Measurements from ENCODE around the gene TLE5.

DNA sequence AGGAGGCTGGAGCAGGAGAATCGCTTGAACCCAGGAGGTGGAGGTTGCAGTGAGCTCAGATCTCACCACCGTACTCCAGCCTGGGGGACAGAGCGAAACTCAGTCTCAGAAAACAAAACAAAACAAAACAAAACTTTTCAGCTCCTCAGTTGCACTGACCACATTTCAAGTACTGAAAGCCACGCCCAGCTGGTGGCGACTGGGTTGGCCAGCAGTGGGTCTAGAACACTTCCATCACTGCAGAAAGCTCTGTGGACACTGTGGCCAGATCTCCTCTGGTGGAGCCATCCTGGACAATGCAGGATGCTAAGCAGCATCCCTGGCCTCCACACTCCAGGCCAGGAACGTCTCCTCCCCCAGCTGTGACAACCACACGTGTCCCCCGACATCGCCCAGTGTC is 54.3 kb downstream of the TLE5 start:
- TF ChIP-seq, protein P1, sequence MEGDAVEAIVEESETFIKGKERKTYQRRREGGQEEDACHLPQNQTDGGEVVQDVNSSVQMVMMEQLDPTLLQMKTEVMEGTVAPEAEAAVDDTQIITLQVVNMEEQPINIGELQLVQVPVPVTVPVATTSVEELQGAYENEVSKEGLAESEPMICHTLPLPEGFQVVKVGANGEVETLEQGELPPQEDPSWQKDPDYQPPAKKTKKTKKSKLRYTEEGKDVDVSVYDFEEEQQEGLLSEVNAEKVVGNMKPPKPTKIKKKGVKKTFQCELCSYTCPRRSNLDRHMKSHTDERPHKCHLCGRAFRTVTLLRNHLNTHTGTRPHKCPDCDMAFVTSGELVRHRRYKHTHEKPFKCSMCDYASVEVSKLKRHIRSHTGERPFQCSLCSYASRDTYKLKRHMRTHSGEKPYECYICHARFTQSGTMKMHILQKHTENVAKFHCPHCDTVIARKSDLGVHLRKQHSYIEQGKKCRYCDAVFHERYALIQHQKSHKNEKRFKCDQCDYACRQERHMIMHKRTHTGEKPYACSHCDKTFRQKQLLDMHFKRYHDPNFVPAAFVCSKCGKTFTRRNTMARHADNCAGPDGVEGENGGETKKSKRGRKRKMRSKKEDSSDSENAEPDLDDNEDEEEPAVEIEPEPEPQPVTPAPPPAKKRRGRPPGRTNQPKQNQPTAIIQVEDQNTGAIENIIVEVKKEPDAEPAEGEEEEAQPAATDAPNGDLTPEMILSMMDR (IDR thresholded peaks at IDR 0.05) = no peak
- TF ChIP-seq POLR2A (IDR thresholded peaks at IDR 0.05) = no peak
